GM21515 (cell line): ENCODE data around the gene VWF.

ENCODE experiments used
- ATAC-seq: cut with Tn5 transposase; IDR thresholded peaks from one replicate; pipeline ENCODE4 v1.9.1; 2021; ENCODE audit not compliant: unreplicated experiment

VWF gene

GRCh38 chr12:5960783-5961182 lies 163.7 kb downstream of the VWF start:
- ATAC-seq: no peak

GRCh38 chr12:5956987-5957386 lies 167.5 kb downstream of the VWF start:
- ATAC-seq: no peak

GRCh38 chr12:5954661-5955060 lies 169.8 kb downstream of the VWF start:
- no peak for ATAC-seq

GRCh38 chr12:5953835-5954586 lies 170.5 kb downstream of the VWF start:
- no peak for ATAC-seq

GRCh38 chr12:5952031-5952430 lies 172.4 kb downstream of the VWF start:
- no peak for ATAC-seq

GRCh38 chr12:5948696-5949095 lies 175.8 kb downstream of the VWF start:
- ATAC-seq: no peak

- ATAC-seq: no peak
Observed at GRCh38 chr12:5947006-5947405, 177.5 kb downstream of the VWF start.

GRCh38 chr12:5946388-5946787 lies 178.1 kb downstream of the VWF start:
- ATAC-seq: no peak

- no peak for ATAC-seq
Observed at GRCh38 chr12:5945071-5946008, 179.1 kb downstream of the VWF start, which contains the start of gene ANO2. TSS of gene ANO2 (minus strand) at chr12:5945259. CDS start at chr12:5945217, 42 bp downstream.

- ATAC-seq: no peak
Observed at GRCh38 chr12:5944688-5945070, 179.8 kb downstream of the VWF start.

- no peak for ATAC-seq
Observed at GRCh38 chr12:5944053-5944452, 180.4 kb downstream of the VWF start.

- no peak for ATAC-seq
Observed at GRCh38 chr12:5941907-5942306, 182.6 kb downstream of the VWF start.

GRCh38 chr12:5927732-5928516 lies 196.5 kb downstream of the VWF start:
- no peak for ATAC-seq

GRCh38 chr12:5925646-5926045 lies 198.8 kb downstream of the VWF start:
- ATAC-seq: no peak

- no peak for ATAC-seq
Observed at GRCh38 chr12:5924342-5924741, 200.1 kb downstream of the VWF start.

GRCh38 chr12:5923751-5924150 lies 200.7 kb downstream of the VWF start:
- no peak for ATAC-seq

- ATAC-seq: no peak
Observed at GRCh38 chr12:5923043-5923605, 201.3 kb downstream of the VWF start.

- no peak for ATAC-seq
Observed at GRCh38 chr12:5921966-5922899, 202.2 kb downstream of the VWF start.

- no peak for ATAC-seq
Observed at GRCh38 chr12:5921027-5921909, 203.2 kb downstream of the VWF start.
